NCI-H2227 treated with DMSO at 0.1 percent for 48 hours (cell line): ENCODE data around the gene SLC7A6.

Experiments used
- DNase-seq: peaks from one replicate; lab custom pipeline; 2025; lab: John Stamatoyannopoulos, UW

SLC7A6 gene

GRCh38 chr16:68346892-68347480 lies 82.7 kb downstream of the SLC7A6 start:
- DNase-seq, result no peak

GRCh38 chr16:68347605-68348004 lies 83.3 kb downstream of the SLC7A6 start:
- no peak for DNase-seq

GRCh38 chr16:68348639-68349445 lies 84.5 kb downstream of the SLC7A6 start:
- no peak for DNase-seq

- DNase-seq, result no peak
These were observed 85.6 kb downstream of the SLC7A6 start for GRCh38 chr16:68349838-68350410.

- no peak for DNase-seq
These were observed 86.6 kb downstream of the SLC7A6 start for GRCh38 chr16:68350813-68351350.
